ENCODE measurements around the gene ABCA9.

The ABCA9 gene

DNA sequence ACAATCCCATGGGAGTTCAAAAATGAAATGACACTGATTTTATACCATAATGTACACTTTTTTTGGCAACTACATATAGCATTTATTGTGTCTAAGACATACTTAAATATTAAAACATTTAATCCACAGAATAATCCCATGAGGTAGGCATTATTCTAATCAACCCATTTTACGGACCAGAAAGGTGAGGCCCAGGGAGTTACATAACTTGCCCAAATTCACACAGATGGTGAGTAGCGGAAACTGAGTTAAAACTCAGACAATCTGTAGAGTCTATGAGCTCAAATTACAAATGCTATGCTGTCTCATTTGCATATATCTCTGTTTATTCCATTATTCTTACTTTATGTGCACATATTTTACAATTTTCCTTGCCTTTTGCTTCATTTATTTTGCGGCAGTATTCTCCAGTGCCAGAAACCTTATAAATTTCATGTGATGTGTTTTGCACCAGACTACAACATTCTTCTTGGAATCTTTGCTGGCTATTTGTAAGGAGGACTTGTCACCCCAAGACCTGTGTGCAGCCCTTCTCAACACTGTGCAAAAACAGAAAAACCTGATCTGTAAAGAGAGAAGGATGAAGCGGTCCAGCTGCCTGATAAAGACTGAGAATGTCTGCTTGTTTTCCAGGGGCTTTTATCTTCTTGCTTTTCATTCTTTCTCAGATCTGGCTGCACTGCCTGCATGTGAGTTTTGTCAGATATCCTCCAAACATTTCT lies 2.3 kb upstream of the ABCA9 start:
- H3K79me2 ChIP-seq (ENCODE audit: insufficient read depth, low read length) = no peaks in the 10 kb centered on the region

DNA sequence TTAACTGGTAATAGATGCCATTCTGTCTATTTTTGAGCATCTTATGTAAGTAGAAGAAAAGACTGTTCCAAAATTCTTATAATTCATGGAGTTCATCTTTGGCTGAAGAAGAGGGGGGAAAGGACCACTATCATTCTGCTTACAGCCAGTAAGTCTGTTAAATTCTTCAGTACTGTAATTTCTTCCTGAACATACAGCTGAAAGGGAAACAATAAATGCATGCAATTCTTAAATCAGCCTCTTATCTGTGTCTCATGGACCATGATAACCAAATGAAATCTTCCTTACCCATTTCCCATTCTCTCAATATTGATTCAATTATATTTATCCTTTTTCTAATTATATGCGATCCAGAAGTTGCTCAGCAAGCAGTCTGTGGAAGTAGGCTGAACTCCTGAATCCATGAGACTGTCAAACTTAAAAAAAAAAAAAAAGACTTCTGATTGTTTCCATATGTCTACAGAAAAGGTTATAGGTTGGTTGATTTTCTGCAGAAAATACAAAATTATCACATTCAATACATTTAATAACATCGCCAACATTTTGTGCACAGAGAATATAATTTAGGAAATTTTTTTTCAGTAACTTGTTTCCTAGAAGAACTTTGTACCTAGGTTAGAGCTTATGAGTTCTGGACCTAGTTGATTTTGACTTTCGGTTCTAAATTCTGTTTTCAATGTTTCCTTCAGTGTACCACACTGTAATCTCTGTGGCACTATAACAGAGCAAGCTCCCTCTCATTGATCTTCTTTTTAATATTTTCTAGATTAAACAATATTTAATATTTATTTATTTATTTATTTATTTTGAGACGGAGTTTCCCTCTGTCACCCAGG lies 1.2 kb upstream of the ABCA9 start:
- no peak overlapping the region for H3K9ac ChIP-seq (ENCODE audit: low read length)
- H2AFZ ChIP-seq (ENCODE audit: low read depth, low read length, severe bottlenecking) = no peak overlapping the region
- H3K4me3 ChIP-seq (ENCODE audit: insufficient read depth, low read length, poor library complexity, severe bottlenecking) = no peak overlapping the region
- no peaks in the 10 kb centered on the region for H3K9me2 ChIP-seq (replicated peaks; ENCODE audit: insufficient read depth, low read length)
- H3K9me3 ChIP-seq (ENCODE audit: insufficient read depth, low read length) = no peaks in the 10 kb centered on the region
- no peaks in the 10 kb centered on the region for H3K27me3 ChIP-seq (ENCODE audit: low read length)
- no peaks in the 10 kb centered on the region for H3K79me2 ChIP-seq (ENCODE audit: insufficient read depth, low read length)
- H3K27ac ChIP-seq (ENCODE audit: low read depth, low read length) = no peak overlapping the region
- TF ChIP-seq, protein P1, sequence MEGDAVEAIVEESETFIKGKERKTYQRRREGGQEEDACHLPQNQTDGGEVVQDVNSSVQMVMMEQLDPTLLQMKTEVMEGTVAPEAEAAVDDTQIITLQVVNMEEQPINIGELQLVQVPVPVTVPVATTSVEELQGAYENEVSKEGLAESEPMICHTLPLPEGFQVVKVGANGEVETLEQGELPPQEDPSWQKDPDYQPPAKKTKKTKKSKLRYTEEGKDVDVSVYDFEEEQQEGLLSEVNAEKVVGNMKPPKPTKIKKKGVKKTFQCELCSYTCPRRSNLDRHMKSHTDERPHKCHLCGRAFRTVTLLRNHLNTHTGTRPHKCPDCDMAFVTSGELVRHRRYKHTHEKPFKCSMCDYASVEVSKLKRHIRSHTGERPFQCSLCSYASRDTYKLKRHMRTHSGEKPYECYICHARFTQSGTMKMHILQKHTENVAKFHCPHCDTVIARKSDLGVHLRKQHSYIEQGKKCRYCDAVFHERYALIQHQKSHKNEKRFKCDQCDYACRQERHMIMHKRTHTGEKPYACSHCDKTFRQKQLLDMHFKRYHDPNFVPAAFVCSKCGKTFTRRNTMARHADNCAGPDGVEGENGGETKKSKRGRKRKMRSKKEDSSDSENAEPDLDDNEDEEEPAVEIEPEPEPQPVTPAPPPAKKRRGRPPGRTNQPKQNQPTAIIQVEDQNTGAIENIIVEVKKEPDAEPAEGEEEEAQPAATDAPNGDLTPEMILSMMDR (IDR thresholded peaks at IDR 0.05; ENCODE audit: insufficient read depth, low read length, poor library complexity, severe bottlenecking) = no peak
- TF ChIP-seq EZH2phosphoT487 (conservative IDR thresholded peaks at IDR 0.05; ENCODE audit: low read length) = no peak
- H3K4me2 ChIP-seq (ENCODE audit: low read depth, low read length, poor library complexity, severe bottlenecking) = no peak overlapping the region
- no peaks in the 10 kb centered on the region for H4K20me1 ChIP-seq (ENCODE audit: low read depth, low read length)
- H3K36me3 ChIP-seq (ENCODE audit: low read length) = no peaks in the 10 kb centered on the region
- no peaks in the 10 kb centered on the region for H3F3A ChIP-seq (ENCODE audit: insufficient read depth)

More for the DNA sequence above, 2.3 kb upstream of the ABCA9 start:
- no peak overlapping the region for H3K4me2 ChIP-seq (ENCODE audit: low read depth, low read length, poor library complexity, severe bottlenecking)
- H3K4me3 ChIP-seq (ENCODE audit: insufficient read depth, low read length, poor library complexity, severe bottlenecking) = no peak overlapping the region
- no peaks in the 10 kb centered on the region for H3K36me3 ChIP-seq (ENCODE audit: low read length)
- H3K9me3 ChIP-seq (ENCODE audit: insufficient read depth, low read length) = no peaks in the 10 kb centered on the region
- H3K27me3 ChIP-seq (ENCODE audit: low read length) = no peaks in the 10 kb centered on the region
- TF ChIP-seq, protein P1 (IDR thresholded peaks at IDR 0.05; ENCODE audit: insufficient read depth, low read length, poor library complexity, severe bottlenecking) = no peak
- TF ChIP-seq EZH2phosphoT487 (conservative IDR thresholded peaks at IDR 0.05; ENCODE audit: low read length) = no peak
- no peak overlapping the region for H3K27ac ChIP-seq (ENCODE audit: low read depth, low read length)
- H3F3A ChIP-seq (ENCODE audit: insufficient read depth) = no peaks in the 10 kb centered on the region
- no peak overlapping the region for H2AFZ ChIP-seq (ENCODE audit: low read depth, low read length, severe bottlenecking)
- H3K9me2 ChIP-seq (replicated peaks; ENCODE audit: insufficient read depth, low read length) = no peaks in the 10 kb centered on the region
- H3K9ac ChIP-seq (ENCODE audit: low read length) = no peak overlapping the region
- H4K20me1 ChIP-seq (ENCODE audit: low read depth, low read length) = no peaks in the 10 kb centered on the region

DNA sequence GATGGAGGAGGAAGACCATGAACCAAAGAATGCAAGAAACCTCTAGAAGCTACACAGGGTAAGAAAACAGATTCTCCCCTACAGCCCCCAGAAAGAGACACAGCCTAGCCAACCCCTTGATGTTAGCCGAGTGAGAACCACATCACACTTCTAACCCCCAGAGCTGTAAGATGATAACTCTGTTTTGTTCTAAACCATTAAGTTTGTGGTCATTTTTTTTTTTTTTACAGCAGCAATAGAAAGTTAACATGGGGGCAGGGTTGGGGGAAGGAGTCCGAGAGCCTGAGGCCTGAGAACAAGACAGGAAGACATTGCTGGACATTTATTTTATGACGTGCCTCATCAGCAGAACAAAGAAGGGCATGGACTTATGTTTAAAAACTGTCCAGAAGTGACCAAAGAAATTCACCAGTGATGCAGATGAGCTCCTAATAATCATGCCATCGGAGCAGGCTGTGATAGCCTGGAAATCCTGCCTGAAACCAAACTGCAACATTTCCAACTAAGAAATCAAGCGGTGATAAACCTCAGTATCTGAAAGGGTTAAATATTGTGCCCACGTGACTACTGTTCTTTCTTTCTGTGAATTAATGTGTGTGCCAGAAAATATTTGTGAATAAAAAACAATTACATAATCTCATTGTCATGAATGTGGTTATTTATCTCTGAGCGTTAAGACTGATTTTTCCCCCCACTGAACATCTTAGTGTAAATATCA lies 1.1 kb downstream of the ABCA9 start:
- Histone ChIP-seq H3K79me2 (ENCODE audit: insufficient read depth, low read length) (no peaks in the 10 kb centered on the region), H3K9me3 (ENCODE audit: insufficient read depth, low read length) (no peaks in the 10 kb centered on the region), H3K4me2 (ENCODE audit: low read depth, low read length, poor library complexity, severe bottlenecking) (no peak overlapping the region), H3F3A (ENCODE audit: insufficient read depth) (no peaks in the 10 kb centered on the region), H3K4me3 (ENCODE audit: insufficient read depth, low read length, poor library complexity, severe bottlenecking) (no peak overlapping the region), H3K27ac (ENCODE audit: low read depth, low read length) (no peak overlapping the region), H3K9me2 (replicated peaks; ENCODE audit: insufficient read depth, low read length) (no peaks in the 10 kb centered on the region), H3K27me3 (ENCODE audit: low read length) (no peaks in the 10 kb centered on the region), H3K36me3 (ENCODE audit: low read length) (no peaks in the 10 kb centered on the region), H2AFZ (ENCODE audit: low read depth, low read length, severe bottlenecking) (no peak overlapping the region), H4K20me1 (ENCODE audit: low read depth, low read length) (no peaks in the 10 kb centered on the region), H3K9ac (ENCODE audit: low read length) (no peak overlapping the region)
- no peak for TF ChIP-seq EZH2phosphoT487 (conservative IDR thresholded peaks at IDR 0.05; ENCODE audit: low read length)
- TF ChIP-seq, protein P1 (IDR thresholded peaks at IDR 0.05; ENCODE audit: insufficient read depth, low read length, poor library complexity, severe bottlenecking) = no peak

Data from SU-DHL-6 (cell line).